Endothelial cell of umbilical vein (primary cell): ENCODE measurements around the gene DSCAML1. TPM values are rescaled to one million over a fixed set of nuclear protein-coding genes. Genes with fewer than 3 reads are reported as not detected.

Experiments used
- BruUV-seq: library from RNA; stranded (reverse); fragments of 400-500 nt; replicated peaks from 2 replicates; lab custom pipeline; 2021; lab: Mats Ljungman, UMichigan
- CTCF ChIA-PET: fragments of 300-600, 350-600 bp; sonication (Branson Sonifier 250); formaldehyde crosslinking; loops from one replicate; lab custom pipeline; 2021; ENCODE audit warnings: antibody characterized with exemption, inconsistent platforms; lab: Charles Lee
- POLR2A ChIA-PET: fragments of 300-600, 350-600 bp; sonication (Branson Sonifier 250); formaldehyde crosslinking; loops from one replicate; lab custom pipeline; 2021; ENCODE audit warnings: antibody characterized with exemption, inconsistent platforms; lab: Charles Lee
- DNase-seq: peaks from one replicate; pipeline ENCODE4 v3.0.0-alpha.2; 2011; ENCODE audit warnings: low read depth, low spot score
- FAIRE-seq: peaks from 2 replicates; lab custom pipeline; 2011; peaks lifted over from hg19 to GRCh38; lab: Jason Lieb, UNC
- H2AFZ ChIP-seq: 2 replicates; pipeline ENCODE4 v1.6.0; 2012; ENCODE audit warnings: low read depth, low read length, control low read depth, inconsistent platforms
- H3K27ac ChIP-seq: 2 replicates; pipeline ENCODE4 v1.5.1; 2011; ENCODE audit warnings: low read depth, mild to moderate bottlenecking, control low read depth, low read length, moderate library complexity; ENCODE audit not compliant: insufficient read depth
- H3K27me3 ChIP-seq, 2 experiments: 2 replicates each; pipeline versions ENCODE4 v1.6.0 to v1.6.1; 2011; ENCODE audit warnings: low read length in 2 of 2, mixed read lengths in 1 of 2; ENCODE audit not compliant: control insufficient read depth in 2 of 2, insufficient read depth in 2 of 2
- H3K36me3 ChIP-seq, 2 experiments: 2 replicates in 1 of 2; 3 replicates in 1 of 2; pipeline ENCODE4 v1.5.1; 2011; ENCODE audit warnings: low read length in 2 of 2, mild to moderate bottlenecking in 1 of 2, moderate library complexity in 1 of 2; ENCODE audit not compliant: control insufficient read depth in 2 of 2, insufficient read depth in 2 of 2; ENCODE audit errors: extremely low read depth in 1 of 2
- H3K4me1 ChIP-seq: 3 replicates; pipeline ENCODE4 v1.5.1; 2011; ENCODE audit warnings: mild to moderate bottlenecking, low read length; ENCODE audit not compliant: control insufficient read depth, insufficient read depth; ENCODE audit errors: extremely low read depth
- H3K4me2 ChIP-seq: 2 replicates; pipeline ENCODE4 v1.6.1; 2011; ENCODE audit warnings: low read length, control low read depth, mixed read lengths; ENCODE audit not compliant: insufficient read depth
- H3K4me3 ChIP-seq, 3 experiments: fragments of 200-600 bp in 1 of 3; sonication (generic), shearing (Covaris generic) in 1 of 3; replicated peaks in 1 of 3; 2 replicates each; pipeline ENCODE4 v1.5.1; 2011 to 2016; ENCODE audit warnings: control low read depth in 3 of 3, low read length in 3 of 3, mild to moderate bottlenecking in 2 of 3, inconsistent platforms in 1 of 3, low read depth in 1 of 3, moderate library complexity in 1 of 3; ENCODE audit not compliant: insufficient read depth in 1 of 3
- H3K79me2 ChIP-seq: 2 replicates; pipeline ENCODE4 v1.6.0; 2012; ENCODE audit warnings: low read length, inconsistent platforms; ENCODE audit not compliant: control insufficient read depth, insufficient read depth
- H3K9ac ChIP-seq: replicated peaks from 2 replicates; pipeline ENCODE3; 2011; ENCODE audit warnings: low read length, control low read depth; ENCODE audit not compliant: insufficient read depth; ENCODE audit errors: extremely low read depth
- H3K9me1 ChIP-seq: replicated peaks from 3 replicates; pipeline ENCODE4 v1.6.0; 2011; ENCODE audit warnings: mild to moderate bottlenecking, low read length; ENCODE audit not compliant: control insufficient read depth, insufficient read depth; ENCODE audit errors: extremely low read depth
- H3K9me3 ChIP-seq: replicated peaks from 2 replicates; pipeline ENCODE4 v1.5.1; 2012; ENCODE audit warnings: low read length, inconsistent platforms; ENCODE audit not compliant: control insufficient read depth, insufficient read depth
- H4K20me1 ChIP-seq: replicated peaks from 2 replicates; pipeline ENCODE3; 2011; ENCODE audit warnings: mild to moderate bottlenecking, low read length; ENCODE audit not compliant: control insufficient read depth, insufficient read depth; ENCODE audit errors: extremely low read depth
- CTCF ChIP-seq, 2 donors: IDR thresholded peaks; 1 replicate in 1 of 2; 2 replicates in 1 of 2; pipeline ENCODE4 v1.5.1; 2011; ENCODE audit warnings: low read length in 2 of 2, mild to moderate bottlenecking in 2 of 2, moderate library complexity in 2 of 2, control low read depth in 1 of 2, inconsistent platforms in 1 of 2, low read depth in 1 of 2; ENCODE audit not compliant: insufficient read depth in 1 of 2; ENCODE audit errors: extremely low read depth in 1 of 2
- EZH2 ChIP-seq: IDR thresholded peaks from 2 replicates; pipeline ENCODE4 v1.6.1; 2012; ENCODE audit warnings: borderline replicate concordance, low read depth, mild to moderate bottlenecking, moderate library complexity, low read length, inconsistent platforms; ENCODE audit not compliant: severe bottlenecking
- FOS ChIP-seq: IDR thresholded peaks from 2 replicates; pipeline ENCODE4 v1.6.1; 2011; ENCODE audit warnings: mild to moderate bottlenecking, low read length, moderate library complexity, borderline replicate concordance; ENCODE audit not compliant: insufficient read depth
- GATA2 ChIP-seq: IDR thresholded peaks from 2 replicates; pipeline ENCODE4 v1.7.0; 2011; ENCODE audit warnings: low read depth, mild to moderate bottlenecking, moderate library complexity, mixed read lengths, low read length; ENCODE audit not compliant: insufficient read length, insufficient read depth
- JUN ChIP-seq: IDR thresholded peaks from 2 replicates; pipeline ENCODE4 v1.6.1; 2011; ENCODE audit warnings: borderline replicate concordance, low read depth; ENCODE audit not compliant: insufficient read length, insufficient read depth
- MAX ChIP-seq: IDR thresholded peaks from 2 replicates; pipeline ENCODE4 v1.6.1; 2011; ENCODE audit not compliant: insufficient read depth, insufficient read length
- MYC ChIP-seq: IDR thresholded peaks from one replicate; pipeline ENCODE4 v1.6.1; 2011; ENCODE audit warnings: mild to moderate bottlenecking, low read depth, low read length
- POLR2A ChIP-seq: IDR thresholded peaks from 2 replicates; pipeline ENCODE4 v1.6.1; 2012; ENCODE audit warnings: low read depth, mild to moderate bottlenecking, control low read depth, low read length
- POLR2AphosphoS5 ChIP-seq: IDR thresholded peaks from 2 replicates; pipeline ENCODE4 v1.6.1; 2012; ENCODE audit warnings: low read depth, mild to moderate bottlenecking, control low read depth, low read length, moderate library complexity; ENCODE audit not compliant: insufficient read depth
- dilution Hi-C: fragments of 300-500 bp; cut with MboI; formaldehyde crosslinking; loops from one replicate; pipeline ENCODE4 v1.15.0; 2019; ENCODE audit warnings: low sequenced_read_pairs; ENCODE audit not compliant: extremely low pct_ligation_motif_present
- intact Hi-C: fragments of 100-400 bp; cut with micrococcal nuclease; formaldehyde crosslinking; loops from one replicate; pipeline ENCODE4 v1.10.0; 2022
- polyA plus RNA-seq, 4 experiments: library from polyadenylated mRNA; depleted of rRNA in 3 of 4; stranded (reverse) in 3 of 4; unstranded in 1 of 4; fragments of >200 nt; gene quantifications; 2 replicates each; pipeline versions ENCODE4 v1.2.1 to v1.2.3, GENCODE V29; 2011 to 2012; ENCODE audit warnings: missing spikeins in 1 of 4
- total RNA-seq: library from RNA; stranded (reverse); gene quantifications from 2 replicates; pipeline ENCODE4 v1.2.3, GENCODE V29; 2021

The DSCAML1 gene
- total and polyA plus RNA-seq, 2 donors (not counting 3 experiments of a cell fraction or from before 2014, with no cell fraction given) = not detected

GRCh38 chr11:117678658-117679406, 118.2 kb downstream of the DSCAML1 start:
- TF ChIP-seq POLR2AphosphoS5 (no peak), MYC (no peak), EZH2 (no peak), FOS (no peak), MAX (no peak)
- Histone ChIP-seq H3K9me3 (no peaks in the 10 kb centered on the region), H3K27me3 (no peaks in the 10 kb centered on the region), H3K4me3 (no peak overlapping the region), H4K20me1 (no peaks in the 10 kb centered on the region), H3K27ac (no peak overlapping the region), H3K9ac (no peak overlapping the region), H3K4me1 (no peaks in the 10 kb centered on the region), H3K79me2 (no peaks in the 10 kb centered on the region), H2AFZ (no peak overlapping the region), H3K4me2 (no peak overlapping the region), H3K9me1 (no peaks in the 10 kb centered on the region), H3K36me3 (no peaks in the 10 kb centered on the region)
- no TSS peak for BruUV-seq
- POLR2A ChIA-PET = no interaction called here
- dilution Hi-C loops = no loop called here
- DNase-seq (no peak), FAIRE-seq (no peak)
- CTCF ChIA-PET = no interaction called here
- intact Hi-C loops = no loop called here

GRCh38 chr11:117677729-117678310, 119.2 kb downstream of the DSCAML1 start:
- dilution Hi-C loops = no loop called here
- no peak for FAIRE-seq

More at GRCh38 chr11:117677729-117678310, 119.2 kb downstream of the DSCAML1 start:
- Histone ChIP-seq H3K27me3 (no peaks in the 10 kb centered on the region), H4K20me1 (no peaks in the 10 kb centered on the region), H3K4me1 (no peaks in the 10 kb centered on the region), H3K4me2 (no peak overlapping the region), H2AFZ (no peak overlapping the region), H3K36me3 (no peaks in the 10 kb centered on the region), H3K27ac (no peak overlapping the region), H3K4me3 (no peak overlapping the region), H3K79me2 (no peaks in the 10 kb centered on the region), H3K9me3 (no peaks in the 10 kb centered on the region), H3K9me1 (no peaks in the 10 kb centered on the region), H3K9ac (no peak overlapping the region)
- POLR2A ChIA-PET = no interaction called here
- intact Hi-C loops = no loop called here
- no peak for TF ChIP-seq POLR2A
- no peak for TF ChIP-seq POLR2AphosphoS5
- TF ChIP-seq FOS = no peak
- no peak for TF ChIP-seq GATA2
- TF ChIP-seq MYC = no peak
- no peak for TF ChIP-seq CTCF (IDR thresholded peaks at IDR 0.05; ENCODE audit: extremely low read depth in 1 of 2, insufficient read depth in 1 of 2, low read depth in 1 of 2, low read length in 2 of 2)
- TF ChIP-seq EZH2 = no peak
- no peak for TF ChIP-seq JUN
- TF ChIP-seq MAX = no peak
- CTCF ChIA-PET = no interaction called here
- BruUV-seq = no TSS peak
- DNase-seq = no peak
